ENCODE results near the gene DAGLA. TPM values are rescaled to one million over a fixed set of nuclear protein-coding genes. Genes with fewer than 3 reads are reported as not detected.

DAGLA gene
- 0.09 and 0.56 TPM in 2 replicates for total RNA-seq

DNA sequence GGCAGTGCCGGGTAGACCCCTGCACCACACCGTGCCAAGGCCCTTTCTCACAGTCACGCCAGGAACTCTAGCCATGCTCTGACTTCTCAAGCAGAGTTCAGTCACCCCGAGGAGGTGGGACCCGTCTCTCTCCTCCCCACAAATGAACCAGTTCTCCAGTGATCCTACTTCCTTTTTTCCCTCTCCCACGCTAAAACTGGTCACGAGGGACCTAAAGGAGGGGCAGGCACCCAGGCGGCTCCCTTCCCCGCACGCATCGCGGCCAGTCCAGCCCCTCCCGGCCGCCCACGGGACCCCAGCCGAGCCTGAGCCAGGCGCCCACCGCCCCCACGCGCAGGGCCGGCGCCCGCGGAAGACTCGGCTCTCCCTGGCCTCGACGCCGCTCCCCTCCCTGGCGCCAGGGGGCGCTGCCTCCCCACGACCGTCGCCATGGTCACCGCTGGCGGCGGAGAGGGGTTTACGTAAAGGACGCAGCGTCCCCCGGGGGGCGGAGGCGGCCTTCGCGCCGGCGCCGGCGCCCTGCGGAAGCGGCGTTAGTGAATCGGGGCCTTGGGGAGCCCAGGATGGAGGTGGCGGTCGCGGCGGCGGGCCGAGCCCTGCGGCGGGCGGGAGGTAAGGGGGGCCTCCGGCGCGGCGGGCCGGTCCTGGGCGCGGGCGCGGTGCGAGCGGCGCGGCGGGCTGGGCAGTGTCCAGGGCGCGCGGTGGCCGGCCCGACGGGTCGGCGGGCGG is at the start of gene DAGLA:
Gene DAGLA (plus strand): TSS at position 499 of the 729 bp plus-strand sequence. CDS start 39,765 bp downstream, outside the sequence.

DNA sequence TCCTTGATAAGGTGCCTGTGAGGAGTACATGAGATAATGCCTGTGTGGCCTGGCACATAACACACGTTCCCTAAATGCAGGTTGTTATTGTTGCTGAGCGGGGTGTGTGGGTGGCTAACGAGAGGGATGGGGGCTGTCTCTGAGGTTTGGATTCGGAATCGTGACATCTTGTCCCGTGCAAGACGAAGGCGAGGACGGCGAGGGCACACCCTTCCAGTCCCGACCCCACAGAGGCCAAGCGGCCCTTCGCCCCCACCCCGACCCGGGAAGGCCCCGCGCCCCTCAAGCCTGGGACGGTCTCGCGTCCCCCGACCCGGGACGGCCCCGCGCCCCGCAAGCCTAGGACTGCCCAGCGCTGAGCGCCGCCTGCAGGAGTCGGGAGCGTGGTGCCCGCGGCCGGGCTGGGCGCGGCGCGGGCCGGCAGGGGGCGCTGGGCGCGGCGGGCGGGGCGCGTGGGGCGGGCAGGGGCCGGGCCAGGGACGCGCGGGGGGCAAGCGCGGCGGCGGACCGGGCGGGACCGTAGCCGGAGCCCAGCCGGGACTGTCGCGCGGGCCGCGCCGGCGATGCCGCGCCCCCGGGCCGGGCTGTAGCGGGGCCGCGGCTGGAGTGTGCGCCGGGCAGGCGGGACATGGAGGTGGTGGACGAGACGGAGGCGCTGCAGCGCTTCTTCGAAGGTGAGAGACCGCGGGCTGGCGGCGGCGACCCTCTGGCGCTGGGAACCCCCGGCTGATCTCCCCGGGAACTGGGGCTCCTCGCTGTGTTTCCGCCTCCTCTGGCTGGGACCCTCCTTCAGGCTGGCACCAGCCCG is 72.1 kb downstream of the DAGLA start, which contains the start of gene MYRF:
Gene MYRF (plus strand): TSS at position 520 of the 808 bp plus-strand sequence. CDS start 109 bp downstream, at position 629.

DNA sequence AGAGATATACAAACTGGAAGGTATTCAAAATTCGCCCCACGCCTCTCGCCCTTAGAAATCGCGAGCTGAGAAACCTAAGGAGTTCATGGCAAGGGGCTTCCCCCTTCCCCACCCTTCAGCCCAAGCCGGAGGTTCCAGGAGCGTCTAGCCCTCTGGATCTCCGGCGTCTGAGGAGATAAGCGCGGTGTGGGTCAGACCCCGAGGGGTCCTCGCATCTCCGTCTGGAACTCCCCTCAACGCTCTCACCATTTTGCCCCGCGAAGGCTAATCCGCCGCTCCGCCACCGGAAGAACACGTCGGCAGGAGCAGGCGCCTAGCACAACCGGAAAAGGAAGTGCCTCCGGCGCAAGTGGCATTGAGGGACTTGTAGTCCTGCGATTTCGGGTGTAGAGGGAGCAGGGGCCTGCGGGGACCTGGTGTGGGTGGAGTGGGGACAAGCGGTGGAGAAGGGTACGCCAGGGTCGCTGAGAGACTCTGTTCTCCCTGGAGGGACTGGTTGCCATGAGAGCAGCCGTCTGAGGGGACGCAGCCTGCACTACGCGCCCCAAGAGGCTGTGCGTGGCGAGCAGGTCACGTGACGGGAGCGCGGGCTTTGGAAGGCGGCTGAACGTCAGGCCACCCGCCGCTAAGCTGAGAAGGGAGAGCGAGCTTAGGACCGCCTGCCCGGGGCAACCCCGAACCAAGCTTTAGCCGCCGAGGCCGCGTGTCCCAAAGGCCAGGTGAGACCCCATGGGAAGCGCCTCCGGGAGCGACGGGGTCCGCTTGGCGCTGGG is 112.3 kb downstream of the DAGLA start, which contains the start of the genes FEN1 and TMEM258:
Gene FEN1 (plus strand): TSS at position 602 of the 773 bp plus-strand sequence. CDS start 2,451 bp downstream, outside the sequence.
Gene TMEM258 (minus strand): TSS at position 290 of the 773 bp plus-strand sequence. CDS start 41 bp downstream, at position 249.

Other genes with a start within 250 kb of the DAGLA start
- 0.14 TPM in 1 of 2 replicates, not detected in the other for gene LRRC10B, start 171.6 kb upstream of the DAGLA start, total RNA-seq
- 2.2 and 5.8 TPM in 2 replicates for gene SYT7, start 99.3 kb upstream of the DAGLA start, total RNA-seq
- 0.28 and 1.6 TPM in 2 replicates for gene MYRF, start 72.2 kb downstream of the DAGLA start, total RNA-seq
- gene TMEM258, start 112.2 kb downstream of the DAGLA start, total RNA-seq: 48.7 and 75.7 TPM in 2 replicates
- gene FEN1, start 112.5 kb downstream of the DAGLA start, total RNA-seq: 42.1 and 47.0 TPM in 2 replicates
- gene FADS1, start 136.6 kb downstream of the DAGLA start, total RNA-seq: 49.8 and 61.8 TPM in 2 replicates
- 226 and 340 TPM in 2 replicates for gene FADS2, start 147.9 kb downstream of the DAGLA start, total RNA-seq
- gene FADS3, start 211.2 kb downstream of the DAGLA start, total RNA-seq: 16.9 and 18.3 TPM in 2 replicates
- not detected in 2 replicates for gene RAB3IL1, start 237.2 kb downstream of the DAGLA start, total RNA-seq

All from airway epithelial cell (primary cell).